Measurements from ENCODE around the gene MST1R.

- TF ChIP-seq CTCF (IDR thresholded peaks at IDR 0.05; ENCODE audit: low read depth, low read length), result 0 out of 2 replicates have a peak, but pooled peaks have one; percentile 3
- TF ChIP-seq EZH2phosphoT487 (IDR thresholded peaks at IDR 0.05; ENCODE audit: low read depth), result no peak
Observed at GRCh38 chr3:49930922-49931321, 27.2 kb upstream of the MST1R start.
